ENCODE data around the gene VEGFB.

- TF ChIP-seq YY1 (IDR thresholded peaks at IDR 0.05; ENCODE audit: low read depth) = no peak
- no peak for TF ChIP-seq CREB1 (IDR thresholded peaks at IDR 0.05; ENCODE audit: low read depth)
These were observed 14.7 kb downstream of the VEGFB start for GRCh38 chr11:64249038-64249437.
